H54 (cell line): ENCODE results near the gene ERBIN.
"Not testable (repeated sequence)": the region's sequence is repeated elsewhere in the genome, so short reads cannot be mapped to it uniquely, and the experiment has no call there.

Experiments used
- DNase-seq: peaks from one replicate; pipeline ENCODE4 v3.0.0; 2011; ENCODE audit warnings: low spot score, mixed read lengths; ENCODE audit not compliant: insufficient read length
- FAIRE-seq: peaks from 3 replicates; lab custom pipeline; 2011; peaks lifted over from hg19 to GRCh38; lab: Jason Lieb, UNC
- POLR2A ChIP-seq: IDR thresholded peaks from 2 replicates; pipeline ENCODE4 v1.6.1; 2011; ENCODE audit warnings: low read depth, mild to moderate bottlenecking, low read length

ERBIN gene

DNA sequence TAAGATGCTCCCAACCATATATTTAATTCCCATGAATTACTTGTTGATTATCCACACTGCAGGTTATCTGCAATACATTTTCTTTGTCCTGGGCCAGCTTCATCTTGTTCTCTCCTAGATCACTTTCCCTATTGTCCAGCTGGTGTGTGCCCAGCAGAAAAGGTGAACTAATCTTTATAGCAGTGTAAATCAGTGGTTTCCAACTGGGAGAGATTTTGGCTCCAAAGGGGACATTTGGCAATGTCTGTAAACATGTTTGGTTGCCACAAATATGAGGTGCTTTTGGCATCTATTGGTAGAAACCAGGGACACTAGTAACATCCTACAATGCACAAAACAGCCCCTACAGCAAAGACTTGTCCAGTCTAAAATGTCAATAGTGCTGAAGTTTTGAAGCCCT, 20.1 kb upstream of the ERBIN start:
- FAIRE-seq (no peak), DNase-seq (no peak)
- TF ChIP-seq POLR2A = no peak

DNA sequence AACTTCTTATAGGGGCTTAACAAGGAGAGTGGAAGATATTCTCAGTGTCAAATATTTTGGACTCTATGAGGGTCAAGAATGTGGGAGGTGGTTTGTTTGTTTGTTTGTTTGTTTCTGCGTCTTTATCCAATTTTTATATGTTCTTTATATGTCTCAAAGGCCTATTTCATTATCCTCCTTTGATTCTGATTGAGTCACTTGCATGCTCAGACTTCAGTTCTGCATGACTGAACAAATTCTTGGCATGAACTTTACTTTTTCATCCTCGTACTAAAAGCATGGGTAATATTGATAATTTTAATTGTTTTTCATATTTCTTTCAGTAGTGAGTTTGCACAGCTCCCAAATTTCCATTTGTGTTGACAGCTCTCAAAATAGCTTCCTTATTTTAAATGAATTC, 19.2 kb upstream of the ERBIN start:
- no peak for TF ChIP-seq POLR2A
- no peak for DNase-seq
- FAIRE-seq = peak; percentile 23

GRCh38 chr5:65910711-65911110, 15.7 kb upstream of the ERBIN start:
- DNase-seq (no peak), FAIRE-seq (no peak)
- no peak for TF ChIP-seq POLR2A

DNA sequence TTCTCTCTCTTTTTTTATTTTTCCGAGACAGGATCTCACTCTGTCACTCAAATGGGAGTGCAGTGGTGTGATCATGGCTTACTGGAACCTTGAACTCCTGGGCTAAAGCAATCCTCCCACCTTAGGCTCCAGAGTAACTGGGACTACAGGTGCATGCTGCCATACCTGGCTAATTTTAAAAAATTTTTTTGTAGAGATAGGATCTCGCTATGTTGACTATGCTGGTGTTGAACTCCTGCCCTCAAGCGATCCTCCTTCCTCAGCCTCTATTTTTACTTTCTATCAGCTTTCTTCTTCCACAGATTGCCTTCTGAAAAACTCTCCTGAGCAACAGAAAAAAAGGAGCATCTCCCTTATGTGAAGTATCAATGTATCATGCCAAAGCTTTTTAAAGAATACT, 14.1 kb upstream of the ERBIN start:
- FAIRE-seq = no peak

DNA sequence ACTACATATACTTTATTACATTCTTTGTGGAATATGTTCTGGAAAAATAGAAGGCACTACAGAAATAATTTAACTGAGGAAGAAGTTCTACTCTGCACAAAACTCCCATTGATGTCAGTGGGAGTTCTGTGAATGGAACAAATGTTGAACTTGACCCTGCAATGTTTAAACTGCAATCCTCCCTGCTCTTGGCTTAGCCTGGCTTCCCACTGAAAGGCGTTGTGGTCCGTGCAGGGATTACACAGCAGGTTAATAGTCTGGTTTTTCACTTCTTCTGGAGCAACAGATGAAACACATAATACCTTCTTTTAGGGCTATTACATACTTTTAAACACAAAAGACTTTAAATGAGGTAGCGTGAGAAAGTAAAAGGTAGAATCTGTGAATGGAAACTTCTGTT, 12.9 kb upstream of the ERBIN start:
- no peak for TF ChIP-seq POLR2A
- FAIRE-seq = peak; percentile 52
- DNase-seq = no peak

More for the DNA sequence above, 14.1 kb upstream of the ERBIN start:
- TF ChIP-seq POLR2A = no peak
- no peak for DNase-seq

DNA sequence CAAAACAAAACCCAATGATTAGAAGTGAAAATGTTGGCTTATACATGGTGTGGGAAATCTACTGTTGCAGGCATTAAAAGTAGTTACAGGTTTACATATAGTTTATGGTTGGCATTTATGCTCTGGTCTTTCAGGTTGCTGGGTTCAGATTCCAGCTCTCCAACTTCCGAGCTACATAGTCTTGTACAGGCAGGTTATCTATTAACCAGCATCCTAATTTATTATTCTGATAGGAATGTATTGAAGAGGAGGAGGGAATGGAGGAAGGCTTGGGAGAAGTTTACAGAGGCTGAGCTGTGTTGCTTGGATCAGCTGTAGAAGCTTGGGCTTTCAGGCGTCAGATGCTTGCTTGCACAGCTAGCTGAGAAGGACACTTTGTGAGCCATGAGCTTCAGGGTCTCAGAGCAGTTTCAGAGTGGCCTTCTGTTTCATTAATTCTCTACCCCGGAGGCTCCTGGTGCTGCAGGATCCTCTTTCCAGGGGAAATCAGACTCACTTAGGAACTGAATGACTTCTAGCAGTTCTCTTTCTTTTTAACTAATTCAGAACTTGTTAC, 11.7 kb upstream of the ERBIN start:
- DNase-seq (no peak), FAIRE-seq (peak; percentile 43)
- no peak for TF ChIP-seq POLR2A

DNA sequence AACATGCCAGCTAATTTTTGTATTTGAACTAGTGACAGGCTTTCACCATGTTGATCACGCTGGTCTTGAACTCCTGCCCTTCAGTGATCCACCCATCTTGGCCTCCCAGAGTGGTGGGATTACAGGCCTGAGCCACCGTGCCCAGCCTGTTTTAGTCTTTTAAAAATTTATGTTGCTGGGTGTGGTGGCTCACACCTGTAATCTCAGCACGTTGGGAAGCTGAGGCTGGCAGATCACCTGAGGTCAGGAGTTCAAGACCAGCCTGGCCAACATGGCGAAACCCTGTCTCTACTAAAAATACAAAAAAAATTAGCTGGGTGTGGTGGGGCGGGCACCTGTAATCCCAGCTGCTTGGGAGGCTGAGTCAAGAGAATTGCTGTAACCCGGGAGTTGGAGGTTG, 10.7 kb upstream of the ERBIN start:
- not testable (repeated sequence) for FAIRE-seq, DNase-seq

DNA sequence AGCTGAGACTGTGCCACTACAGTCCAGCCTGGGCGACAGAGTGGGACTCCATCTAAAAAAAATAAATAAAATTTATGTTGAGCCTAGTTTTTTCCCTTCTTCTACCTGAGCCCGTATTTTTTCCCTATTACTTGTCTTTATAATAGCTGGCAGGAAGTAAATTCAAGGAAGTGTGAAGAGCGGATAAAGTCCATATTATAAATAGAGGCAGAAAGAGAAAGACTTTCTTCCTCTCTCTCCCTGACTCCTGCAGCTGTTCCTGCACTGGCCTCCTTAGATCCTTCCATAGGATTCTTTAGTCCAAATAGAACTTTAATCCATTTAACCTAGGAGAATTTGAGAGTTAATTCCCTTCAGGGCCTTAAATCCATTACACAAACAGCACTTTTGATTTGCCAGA, 10.3 kb upstream of the ERBIN start:
- no peak for TF ChIP-seq POLR2A
- no peak for DNase-seq
- no peak for FAIRE-seq

DNA sequence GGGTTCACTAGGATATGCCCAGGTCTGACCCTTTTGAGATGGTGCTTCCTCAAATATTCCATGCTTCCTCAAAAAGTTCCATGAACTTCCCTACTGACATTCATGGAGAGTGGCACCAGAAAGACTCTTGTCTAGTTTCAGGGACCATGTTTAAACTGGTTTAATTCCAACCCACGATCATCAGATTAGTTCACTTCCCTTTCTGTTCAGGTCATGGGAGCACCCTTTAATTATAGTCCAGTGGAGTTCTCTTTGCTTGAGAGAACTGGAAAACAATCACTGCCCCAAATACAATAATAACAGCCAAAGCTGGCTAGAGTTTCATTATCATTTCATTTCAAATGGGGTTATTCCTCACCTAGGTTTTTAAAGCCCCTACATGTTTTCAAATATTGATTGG, 9.7 kb upstream of the ERBIN start:
- TF ChIP-seq POLR2A = no peak
- DNase-seq = no peak
- FAIRE-seq = no peak

DNA sequence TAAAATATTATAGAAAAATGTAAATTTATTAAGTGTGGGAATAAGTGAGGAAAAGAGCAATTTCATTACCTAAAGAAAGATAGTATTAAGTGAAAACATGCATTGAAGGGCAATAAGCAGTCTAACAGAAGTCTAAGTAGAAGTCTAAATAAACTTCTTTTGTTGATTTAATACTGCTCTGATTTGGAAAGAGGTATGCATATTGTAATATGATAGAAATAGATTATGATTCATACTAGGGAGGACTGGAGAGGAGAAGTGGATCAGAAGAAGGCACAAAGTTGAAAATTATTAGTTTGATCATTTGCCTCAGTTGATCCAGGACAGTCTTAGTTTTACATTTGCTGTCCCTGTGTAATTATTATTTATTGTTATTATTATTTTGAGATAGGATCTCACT, 6.6 kb upstream of the ERBIN start:
- FAIRE-seq = no peak
- no peak for TF ChIP-seq POLR2A

DNA sequence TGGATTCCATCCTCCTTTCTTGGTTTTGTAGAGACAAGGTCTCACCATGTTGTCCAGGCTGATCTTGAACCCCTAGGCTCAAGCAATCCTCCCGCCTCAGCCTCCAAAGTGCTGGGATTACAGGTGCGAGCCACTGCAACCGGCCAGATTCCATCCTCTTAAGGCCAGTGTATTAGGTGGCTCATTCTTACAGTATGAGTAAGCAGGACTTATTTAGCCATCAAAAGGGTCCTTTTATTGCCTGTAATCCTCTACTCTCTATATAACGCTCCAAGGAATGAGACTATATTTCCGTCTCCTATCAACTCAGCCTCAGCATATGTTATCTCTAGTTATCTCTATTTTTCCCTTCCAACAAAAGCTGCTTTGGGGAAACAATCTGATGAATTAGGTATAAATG, 3.0 kb upstream of the ERBIN start:
- TF ChIP-seq POLR2A = no peak
- no peak for FAIRE-seq
- DNase-seq = no peak

More for the DNA sequence above, 6.6 kb upstream of the ERBIN start:
- no peak for DNase-seq

DNA sequence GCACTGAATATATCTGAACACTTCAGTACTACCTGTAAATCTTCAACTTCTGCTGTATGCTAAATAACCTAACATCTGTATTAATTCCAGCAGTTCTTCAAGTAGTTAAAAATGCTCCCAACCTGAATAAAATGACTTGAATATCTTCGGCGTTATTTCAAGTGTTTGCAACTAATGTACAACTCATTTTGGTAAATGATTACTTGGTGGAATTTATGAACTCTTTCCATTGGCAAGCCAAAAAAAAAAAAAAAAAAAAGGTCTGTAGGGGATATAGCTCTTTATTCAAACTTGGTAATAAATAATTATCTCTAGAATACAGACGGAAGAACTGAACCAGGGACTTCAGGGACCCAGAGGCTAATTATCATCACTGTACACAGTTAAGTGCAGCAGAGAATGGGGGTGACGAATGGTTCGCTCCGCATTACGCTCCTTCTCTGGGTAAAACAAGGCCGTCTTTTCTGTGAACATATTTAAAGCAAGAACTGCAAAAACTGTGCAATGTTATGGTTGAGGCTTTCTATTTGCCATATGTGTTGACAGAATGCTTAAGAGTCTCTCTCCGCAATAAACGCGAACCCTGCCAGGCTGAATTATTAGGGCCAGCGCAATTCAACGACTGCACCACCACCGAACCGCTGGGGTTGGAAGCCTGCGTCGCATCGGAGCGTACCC, 1.9 kb upstream of the ERBIN start:
- no peak for FAIRE-seq
- DNase-seq = no peak
- TF ChIP-seq POLR2A = no peak

- FAIRE-seq (peak; percentile 36), DNase-seq (peak; percentile 26)
- TF ChIP-seq POLR2A = 0 out of 2 replicates have a peak, but pooled peaks have one; percentile 3
Observed at GRCh38 chr5:65925044-65925600, 1.3 kb upstream of the ERBIN start.

- DNase-seq (peak; percentile 76), FAIRE-seq (no peak)
- peak; percentile 97 for TF ChIP-seq POLR2A
Observed at GRCh38 chr5:65925601-65926275, 637 bp upstream of the ERBIN start.
